Measurements from ENCODE around the gene INS. TPM values are rescaled to one million over a fixed set of nuclear protein-coding genes. Genes with fewer than 3 reads are reported as not detected.

Gene INS

Small RNA genes within 50 kb of the gene (small RNA-seq; reads per million reads assigned to genes)
- gene MIR4686 (not detected), gene MIR483 (1.5 reads per million, percentile 52 among the genes with 10 or more reads in this experiment)
